Breast epithelium (tissue), 3 donors: ENCODE measurements around the gene MLXIP.

Experiments used
- CTCF ChIP-seq, 3 donors: fragments of 450-650 bp; IDR thresholded peaks; one replicate each; pipeline ENCODE4 v1.5.1; 2016 to 2017; ENCODE audit warnings: antibody characterized with exemption in 3 of 3, mild to moderate bottlenecking in 3 of 3, moderate library complexity in 3 of 3
- POLR2A ChIP-seq: fragments of 450-650 bp; IDR thresholded peaks from one replicate; pipeline ENCODE4 v1.6.1; 2016; ENCODE audit warnings: antibody characterized with exemption, mild to moderate bottlenecking, moderate library complexity

GRCh38 chr12:122051231-122051876, 27.2 kb upstream of the MLXIP start:
- no peak for TF ChIP-seq POLR2A
- TF ChIP-seq CTCF (IDR thresholded peaks at IDR 0.05): no peak
